Ishikawa (cell line): ENCODE data around the gene SLC44A2.
A peak's percentile ranks its signal among the peaks of the same experiment; 100 is the strongest.

Experiments used
- CEBPB ChIP-seq: IDR thresholded peaks from 2 replicates; pipeline ENCODE4 v1.6.1; 2012
- CREB1 ChIP-seq: IDR thresholded peaks from 2 replicates; pipeline ENCODE4 v1.6.1; 2012; ENCODE audit warnings: low read depth
- EGR1 ChIP-seq: IDR thresholded peaks from 2 replicates; pipeline ENCODE4 v1.6.1; 2012
- EP300 ChIP-seq: IDR thresholded peaks from 2 replicates; pipeline ENCODE4 v1.6.1; 2012; ENCODE audit warnings: borderline replicate concordance
- FOXM1 ChIP-seq: IDR thresholded peaks from 2 replicates; pipeline ENCODE4 v1.6.1; 2012; ENCODE audit warnings: low read depth, borderline replicate concordance
- NFIC ChIP-seq: IDR thresholded peaks from 2 replicates; pipeline ENCODE4 v1.6.1; 2012
- RAD21 ChIP-seq: IDR thresholded peaks from 2 replicates; pipeline ENCODE4 v1.6.1; 2012; ENCODE audit warnings: low read depth
- TAF1 ChIP-seq: IDR thresholded peaks from 2 replicates; pipeline ENCODE4 v1.6.1; 2012; ENCODE audit warnings: low read depth, mild to moderate bottlenecking
- TCF12 ChIP-seq: IDR thresholded peaks from 2 replicates; pipeline ENCODE4 v1.6.1; 2012; ENCODE audit warnings: low read depth
- TEAD4 ChIP-seq: IDR thresholded peaks from 2 replicates; pipeline ENCODE4 v1.6.1; 2012
- YY1 ChIP-seq: IDR thresholded peaks from 2 replicates; pipeline ENCODE4 v1.6.1; 2012; ENCODE audit warnings: low read depth
- ZBTB7A ChIP-seq: IDR thresholded peaks from 2 replicates; pipeline ENCODE4 v1.6.1; 2012; ENCODE audit warnings: low read depth
- TF ChIP-seq, protein P1 (sequence below): IDR thresholded peaks from 2 replicates; pipeline ENCODE4 v1.6.1; 2012
- TF ChIP-seq, protein P2 (sequence below): IDR thresholded peaks from 2 replicates; pipeline ENCODE4 v1.6.1; 2012; ENCODE audit warnings: low read depth, mild to moderate bottlenecking
- TF ChIP-seq, protein P3 (sequence below): IDR thresholded peaks from 2 replicates; pipeline ENCODE4 v1.6.1; 2012

Gene SLC44A2

DNA sequence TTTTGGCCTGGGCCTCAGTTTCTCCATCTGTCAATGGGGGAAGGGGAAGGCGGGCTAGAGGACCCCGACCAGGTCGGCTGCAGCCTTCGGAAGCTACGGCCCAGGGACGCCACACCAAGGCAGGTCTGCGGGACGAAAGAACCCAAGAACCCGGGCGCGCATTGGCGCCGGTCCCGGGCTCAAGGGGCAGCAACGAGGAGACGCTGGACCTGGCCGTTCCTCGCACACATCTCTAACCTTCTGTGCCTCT is 28.1 kb downstream of the SLC44A2 start:
- TF ChIP-seq TCF12 (0 out of 2 replicates have a peak, but pooled peaks have one; percentile 14), CEBPB (no peak)

DNA sequence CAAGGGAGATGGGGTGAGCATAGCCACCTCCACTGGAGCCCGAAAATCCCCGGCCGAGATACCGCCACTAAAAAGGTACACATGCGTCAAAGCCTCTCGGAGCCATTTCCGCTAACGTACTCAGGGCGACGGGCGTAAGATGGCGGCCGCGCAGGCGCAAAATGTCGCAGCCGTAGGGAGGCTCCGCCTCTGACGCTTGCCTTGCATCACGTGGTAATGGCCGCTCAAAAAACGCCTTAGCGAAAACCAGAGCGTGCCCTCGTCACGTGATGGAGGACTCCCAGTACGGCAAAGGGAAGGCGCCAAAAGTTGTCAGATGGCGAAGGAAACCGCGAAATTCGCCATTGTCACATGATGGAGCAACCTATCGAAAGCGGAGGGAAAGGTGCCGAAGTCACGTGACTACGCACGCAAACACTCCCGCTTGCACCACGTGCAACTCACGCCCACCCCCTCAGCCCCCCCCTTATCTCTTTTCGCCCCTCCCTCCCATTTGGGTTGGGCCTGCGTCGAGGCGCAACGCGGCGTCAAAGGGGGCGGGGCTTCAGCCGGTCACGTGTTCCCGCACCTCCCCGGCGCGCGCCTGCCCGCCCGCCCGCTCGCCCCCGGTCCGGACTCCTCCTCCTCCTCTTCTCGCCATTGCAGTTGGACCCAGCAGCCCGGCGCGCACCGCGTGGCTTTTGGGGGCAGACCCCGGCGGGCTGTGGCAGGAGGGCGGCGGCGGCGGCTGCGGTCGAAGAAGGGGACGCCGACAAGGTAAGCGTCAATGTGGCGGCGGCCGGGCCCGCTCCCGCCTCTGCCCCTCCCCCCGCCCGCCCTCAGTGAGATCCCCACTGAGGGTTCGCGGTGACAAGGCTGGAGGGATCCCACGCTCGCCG is 28.6 kb downstream of the SLC44A2 start, which contains the start of gene ILF3:
ILF3 (plus strand) TSS at position 615 of the 878 bp plus-strand sequence. CDS start 16,260 bp downstream, outside the sequence.
- TF ChIP-seq, protein P1, sequence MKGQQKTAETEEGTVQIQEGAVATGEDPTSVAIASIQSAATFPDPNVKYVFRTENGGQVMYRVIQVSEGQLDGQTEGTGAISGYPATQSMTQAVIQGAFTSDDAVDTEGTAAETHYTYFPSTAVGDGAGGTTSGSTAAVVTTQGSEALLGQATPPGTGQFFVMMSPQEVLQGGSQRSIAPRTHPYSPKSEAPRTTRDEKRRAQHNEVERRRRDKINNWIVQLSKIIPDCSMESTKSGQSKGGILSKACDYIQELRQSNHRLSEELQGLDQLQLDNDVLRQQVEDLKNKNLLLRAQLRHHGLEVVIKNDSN, result peak; percentile 95
- TF ChIP-seq FOXM1 (peak; percentile 53; the same call in 1 of the 2 replicates), CEBPB (no peak), TEAD4 (peak; percentile 78), TAF1 (peak; percentile 83), EGR1 (peak; percentile 21), NFIC (0 out of 2 replicates have a peak, but pooled peaks have one; percentile 23), RAD21 (no peak), TCF12 (peak; percentile 10), ZBTB7A (no peak), CREB1 (peak; percentile 76), EP300 (0 out of 2 replicates have a peak, but pooled peaks have one; percentile 24), YY1 (peak; percentile 97)
- TF ChIP-seq, protein P2, sequence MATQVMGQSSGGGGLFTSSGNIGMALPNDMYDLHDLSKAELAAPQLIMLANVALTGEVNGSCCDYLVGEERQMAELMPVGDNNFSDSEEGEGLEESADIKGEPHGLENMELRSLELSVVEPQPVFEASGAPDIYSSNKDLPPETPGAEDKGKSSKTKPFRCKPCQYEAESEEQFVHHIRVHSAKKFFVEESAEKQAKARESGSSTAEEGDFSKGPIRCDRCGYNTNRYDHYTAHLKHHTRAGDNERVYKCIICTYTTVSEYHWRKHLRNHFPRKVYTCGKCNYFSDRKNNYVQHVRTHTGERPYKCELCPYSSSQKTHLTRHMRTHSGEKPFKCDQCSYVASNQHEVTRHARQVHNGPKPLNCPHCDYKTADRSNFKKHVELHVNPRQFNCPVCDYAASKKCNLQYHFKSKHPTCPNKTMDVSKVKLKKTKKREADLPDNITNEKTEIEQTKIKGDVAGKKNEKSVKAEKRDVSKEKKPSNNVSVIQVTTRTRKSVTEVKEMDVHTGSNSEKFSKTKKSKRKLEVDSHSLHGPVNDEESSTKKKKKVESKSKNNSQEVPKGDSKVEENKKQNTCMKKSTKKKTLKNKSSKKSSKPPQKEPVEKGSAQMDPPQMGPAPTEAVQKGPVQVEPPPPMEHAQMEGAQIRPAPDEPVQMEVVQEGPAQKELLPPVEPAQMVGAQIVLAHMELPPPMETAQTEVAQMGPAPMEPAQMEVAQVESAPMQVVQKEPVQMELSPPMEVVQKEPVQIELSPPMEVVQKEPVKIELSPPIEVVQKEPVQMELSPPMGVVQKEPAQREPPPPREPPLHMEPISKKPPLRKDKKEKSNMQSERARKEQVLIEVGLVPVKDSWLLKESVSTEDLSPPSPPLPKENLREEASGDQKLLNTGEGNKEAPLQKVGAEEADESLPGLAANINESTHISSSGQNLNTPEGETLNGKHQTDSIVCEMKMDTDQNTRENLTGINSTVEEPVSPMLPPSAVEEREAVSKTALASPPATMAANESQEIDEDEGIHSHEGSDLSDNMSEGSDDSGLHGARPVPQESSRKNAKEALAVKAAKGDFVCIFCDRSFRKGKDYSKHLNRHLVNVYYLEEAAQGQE, result peak; percentile 29; the same call in 1 of the 2 replicates
- TF ChIP-seq, protein P3, sequence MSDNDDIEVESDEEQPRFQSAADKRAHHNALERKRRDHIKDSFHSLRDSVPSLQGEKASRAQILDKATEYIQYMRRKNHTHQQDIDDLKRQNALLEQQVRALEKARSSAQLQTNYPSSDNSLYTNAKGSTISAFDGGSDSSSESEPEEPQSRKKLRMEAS, result peak; percentile 95

DNA sequence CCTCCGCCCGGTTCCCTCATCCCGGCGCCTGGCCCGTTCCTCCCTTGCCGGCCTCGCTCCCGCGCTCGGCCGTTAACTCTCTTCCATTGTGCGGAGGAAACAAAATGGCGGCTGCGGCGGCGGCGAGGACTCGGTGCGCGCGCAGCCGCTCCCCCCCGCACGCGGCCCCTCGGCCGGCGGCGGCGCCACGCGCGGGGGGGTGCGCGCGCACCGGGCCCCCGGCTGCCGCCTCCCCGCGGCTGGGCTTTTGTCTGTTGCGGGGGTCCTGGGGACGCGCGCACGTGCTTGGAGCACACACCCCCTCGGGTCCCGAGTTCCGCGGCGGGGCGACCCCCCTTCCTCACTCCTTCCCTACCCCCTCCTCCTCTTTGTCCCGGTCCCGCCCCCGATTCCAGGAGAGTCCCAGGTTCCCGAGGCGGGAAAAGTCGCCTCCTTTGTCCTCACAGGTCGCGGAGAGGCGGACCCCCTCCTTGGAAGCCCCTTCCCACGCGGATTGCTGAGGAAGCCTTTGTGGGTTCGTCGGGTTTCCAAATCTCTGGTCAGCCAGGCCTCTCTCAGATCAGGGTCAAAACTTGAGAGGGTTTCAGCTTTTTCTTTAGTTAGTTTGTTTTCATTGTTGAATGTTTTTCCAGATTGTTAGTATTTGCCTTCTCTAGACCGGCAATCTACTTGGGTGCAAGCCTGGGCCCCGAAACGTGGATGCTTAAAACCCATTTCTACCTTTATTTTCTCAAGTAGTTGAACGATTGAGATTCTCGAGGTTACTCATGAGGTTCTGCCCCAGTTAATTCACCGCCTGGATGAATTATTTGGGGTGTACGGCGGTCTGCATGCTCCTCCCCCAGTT is 29.5 kb downstream of the SLC44A2 start:
- TF ChIP-seq TCF12 (no peak), RAD21 (no peak), CEBPB (no peak), EGR1 (no peak), YY1 (peak; percentile 87), EP300 (no peak), ZBTB7A (peak; percentile 92), TAF1 (peak; percentile 84; the same call in 1 of the 2 replicates), CREB1 (no peak)
- TF ChIP-seq, protein P1, result no peak

DNA sequence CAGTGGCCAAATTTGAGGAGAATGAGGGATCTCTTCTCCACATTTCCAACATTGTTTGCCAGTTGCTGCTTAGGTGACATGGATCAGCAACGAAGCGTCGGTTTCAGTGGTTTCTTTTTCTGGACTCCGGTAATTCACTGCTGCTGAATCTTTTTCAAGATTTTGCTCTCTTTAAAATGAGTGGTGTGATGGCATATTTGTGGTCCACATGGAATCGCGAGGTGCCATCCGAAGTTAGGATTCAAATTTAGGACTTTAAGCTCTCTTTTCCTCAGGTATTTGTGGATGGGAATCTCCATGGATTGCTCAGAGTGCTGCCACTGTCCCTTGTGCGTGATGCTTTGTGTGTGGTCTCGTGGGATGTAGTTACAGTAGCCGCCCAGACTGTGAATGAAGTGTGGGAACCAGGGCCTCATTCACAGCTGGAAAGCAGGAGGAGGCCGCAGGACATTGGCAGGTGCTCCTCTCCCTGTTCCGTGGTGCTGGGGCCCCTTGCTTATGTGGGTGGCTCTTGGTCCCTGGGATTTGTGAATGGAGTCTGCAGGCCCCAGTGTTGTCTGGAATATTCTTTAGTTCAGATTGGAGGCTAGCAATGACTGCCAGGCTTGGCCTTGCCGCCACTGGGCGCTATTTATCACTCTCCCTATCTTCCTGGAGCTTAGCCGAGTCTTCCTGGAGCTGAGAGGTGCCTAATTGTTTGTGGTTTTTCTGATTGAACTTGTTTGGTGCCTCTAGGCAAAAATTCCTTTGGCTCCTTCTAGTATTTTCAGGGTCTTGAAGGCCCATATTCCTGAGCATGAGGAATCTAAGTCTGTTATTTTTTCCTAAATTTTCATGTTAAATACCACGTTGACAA is 30.3 kb downstream of the SLC44A2 start:
- no peak for TF ChIP-seq NFIC
- TF ChIP-seq CREB1, result no peak
- TF ChIP-seq, protein P1, result no peak
- TF ChIP-seq CEBPB, result no peak
- TF ChIP-seq, protein P2, result no peak
- TF ChIP-seq ZBTB7A, result no peak
- TF ChIP-seq EGR1, result no peak
- no peak for TF ChIP-seq TAF1
- no peak for TF ChIP-seq EP300
- TF ChIP-seq TCF12, result no peak
- TF ChIP-seq TEAD4, result no peak
- TF ChIP-seq RAD21, result no peak
- TF ChIP-seq YY1, result no peak
- no peak for TF ChIP-seq FOXM1
- TF ChIP-seq, protein P3, result no peak
